A673 (cell line): ENCODE measurements around the gene C1orf74. TPM values are rescaled to one million over a fixed set of nuclear protein-coding genes. Genes with fewer than 3 reads are reported as not detected.

Experiments
- BruUV-seq: library from RNA; stranded (reverse); fragments of 400-500 nt; replicated peaks from 2 replicates; lab custom pipeline; 2021; lab: Mats Ljungman, UMichigan
- CTCF ChIA-PET: fragments of 300-600 bp; sonication (Branson Sonifier 250); formaldehyde crosslinking; loops from one replicate; lab custom pipeline; 2022; ENCODE audit warnings: antibody characterized with exemption; lab: Charles Lee
- POLR2A ChIA-PET: fragments of 300-600 bp; sonication (Branson Sonifier 250); formaldehyde crosslinking; loops from one replicate; lab custom pipeline; 2022; ENCODE audit warnings: antibody characterized with exemption; ENCODE audit not compliant: low non-redundant PET; lab: Charles Lee
- DNase-seq: peaks from one replicate; pipeline ENCODE4 v3.0.0-alpha.2; 2015; ENCODE audit warnings: low spot score
- H3K27ac ChIP-seq: fragments of 200-600 bp; sonication (generic); 2 replicates; pipeline ENCODE4 v1.5.1; 2016; ENCODE audit warnings: mixed run types, low read depth, mild to moderate bottlenecking, mixed read lengths, antibody characterized with exemption, low read length; ENCODE audit not compliant: poor library complexity, severe bottlenecking
- H3K27me3 ChIP-seq: fragments of 200-600 bp; sonication (generic); replicated peaks from 2 replicates; pipeline ENCODE4 v1.6.1; 2017; ENCODE audit warnings: mixed run types, low read depth, mild to moderate bottlenecking, mixed read lengths, antibody characterized with exemption, low read length; ENCODE audit not compliant: insufficient read depth, poor library complexity
- H3K36me3 ChIP-seq: fragments of 200-600 bp; sonication (generic); 2 replicates; pipeline ENCODE4 v1.6.1; 2016; ENCODE audit warnings: mixed run types, mild to moderate bottlenecking, mixed read lengths, antibody characterized with exemption, low read length; ENCODE audit not compliant: insufficient read depth, poor library complexity, severe bottlenecking
- H3K4me1 ChIP-seq: fragments of 200-600 bp; sonication (generic); 2 replicates; pipeline ENCODE4 v1.6.1; 2017; ENCODE audit warnings: mixed run types, mild to moderate bottlenecking, mixed read lengths, antibody characterized with exemption, low read length; ENCODE audit not compliant: insufficient read depth, poor library complexity, severe bottlenecking
- H3K4me3 ChIP-seq: fragments of 200-600 bp; sonication (generic); 2 replicates; pipeline ENCODE4 v1.5.1; 2016; ENCODE audit warnings: low read depth, mixed run types, mild to moderate bottlenecking, mixed read lengths, low read length; ENCODE audit not compliant: poor library complexity, severe bottlenecking
- H3K9me3 ChIP-seq: fragments of 200-600 bp; sonication (generic); 2 replicates; pipeline ENCODE4 v1.6.1; 2016; ENCODE audit warnings: mixed run types, low read depth, mild to moderate bottlenecking, mixed read lengths, antibody characterized with exemption, low read length; ENCODE audit not compliant: poor library complexity, severe bottlenecking
- CTCF ChIP-seq: fragments of 300-800, 200-600 bp; sonication (generic); conservative IDR thresholded peaks from 2 replicates; pipeline ENCODE4 v1.5.1; 2017; ENCODE audit warnings: low read depth, mild to moderate bottlenecking, antibody characterized with exemption, low read length, moderate library complexity, mixed read lengths
- EZH2 ChIP-seq: fragments of 200-600 bp; sonication (generic); IDR thresholded peaks from 2 replicates; pipeline ENCODE4 v1.6.1; 2017; ENCODE audit warnings: borderline replicate concordance, low read depth, mild to moderate bottlenecking, mixed read lengths, antibody characterized with exemption, low read length; ENCODE audit not compliant: poor library complexity, severe bottlenecking
- intact Hi-C: fragments of 100-400 bp; cut with micrococcal nuclease; formaldehyde crosslinking; loops from one replicate; pipeline ENCODE4 v1.10.0; 2022; ENCODE audit not compliant: unreplicated experiment
- total RNA-seq: library from RNA; stranded (reverse); gene quantifications from 2 replicates; pipeline ENCODE4 v1.2.3, GENCODE V29; 2021

The C1orf74 gene
- total RNA-seq, 1 experiment from 2014 or later, result 4.2 TPM

- Histone ChIP-seq H3K27me3 (no peaks in the 10 kb centered on the region), H3K9me3 (no peaks in the 10 kb centered on the region), H3K4me1 (no peaks in the 10 kb centered on the region), H3K36me3 (no peaks in the 10 kb centered on the region), H3K4me3 (no peak overlapping the region), H3K27ac (no peak overlapping the region)
- POLR2A ChIA-PET, result no interaction called here
- intact Hi-C loops, result loop anchor here (5.0 kb wide), 1 partner anchor 171 kb away; no protein-coding TSS in a partner anchor
- TF ChIP-seq EZH2 (no peak), CTCF (no peak)
- DNase-seq, result peak; percentile 54
- CTCF ChIA-PET, result no interaction called here
- no TSS peak for BruUV-seq
Observed at GRCh38 chr1:209748620-209749019, 35.7 kb downstream of the C1orf74 start.

- no peaks in the 10 kb centered on the region for H3K4me1 ChIP-seq
- no TSS peak for BruUV-seq
- no peaks in the 10 kb centered on the region for H3K27me3 ChIP-seq
- H3K27ac ChIP-seq, result no peak overlapping the region
- ChIA-PET POLR2A (no interaction called here), CTCF (interaction anchor here (1.0 kb wide), 1 partner anchor 178 kb away, joined by 5 read pairs; no protein-coding TSS in a partner anchor)
- intact Hi-C loops, result loop anchor here (5.0 kb wide), 1 partner anchor 170 kb away; no protein-coding TSS in a partner anchor
- H3K9me3 ChIP-seq, result no peaks in the 10 kb centered on the region
- H3K36me3 ChIP-seq, result no peaks in the 10 kb centered on the region
- DNase-seq, result peak; percentile 72
- TF ChIP-seq EZH2 (no peak), CTCF (peak; percentile 96)
- H3K4me3 ChIP-seq, result peak overlapping the region; percentile 34
Observed at GRCh38 chr1:209747580-209748262, 36.6 kb downstream of the C1orf74 start.

- no peak overlapping the region for H3K27ac ChIP-seq
Observed at GRCh38 chr1:209746451-209747165, 37.8 kb downstream of the C1orf74 start.

More at GRCh38 chr1:209746451-209747165, 37.8 kb downstream of the C1orf74 start:
- Histone ChIP-seq H3K9me3 (no peaks in the 10 kb centered on the region), H3K27me3 (no peaks in the 10 kb centered on the region), H3K4me3 (no peak overlapping the region), H3K36me3 (no peaks in the 10 kb centered on the region), H3K4me1 (no peaks in the 10 kb centered on the region)
- intact Hi-C loops, result loop anchor here (5.0 kb wide), 1 partner anchor 169 kb away; no protein-coding TSS in a partner anchor
- POLR2A ChIA-PET, result no interaction called here
- CTCF ChIA-PET, result no interaction called here
- no peak for DNase-seq
- TF ChIP-seq EZH2 (no peak), CTCF (no peak)
- BruUV-seq, result no TSS peak
